Type B pancreatic cell (in vitro differentiated cells): ENCODE data around the gene IQSEC1. TPM values are rescaled to one million over a fixed set of nuclear protein-coding genes. Genes with fewer than 3 reads are reported as not detected.

Source experiments
- DNase-seq: peaks from one replicate; pipeline ENCODE4 v3.0.0; 2021; ENCODE audit warnings: mixed read lengths; ENCODE audit not compliant: unreplicated experiment; ENCODE audit errors: extremely low spot score
- H3K27ac Mint-ChIP-seq: 2 replicates; pipeline ENCODE4 v1.8.0; 2021; ENCODE audit warnings: mild to moderate bottlenecking, mixed read lengths
- H3K27me3 Mint-ChIP-seq: 2 replicates; pipeline ENCODE4 v1.8.0; 2021; ENCODE audit warnings: mixed read lengths
- H3K36me3 Mint-ChIP-seq: 2 replicates; pipeline ENCODE4 v1.8.0; 2021; ENCODE audit warnings: mixed read lengths
- H3K4me1 Mint-ChIP-seq: one replicate; pipeline ENCODE4 v1.8.0; 2021; ENCODE audit warnings: mixed read lengths; ENCODE audit not compliant: unreplicated experiment
- H3K4me3 Mint-ChIP-seq: 2 replicates; pipeline ENCODE4 v1.8.0; 2021; ENCODE audit warnings: mild to moderate bottlenecking, mixed read lengths
- H3K9me3 Mint-ChIP-seq: 2 replicates; pipeline ENCODE4 v1.8.0; 2021; ENCODE audit warnings: mixed read lengths
- total RNA-seq: library from RNA; stranded (reverse); gene quantifications from 2 replicates; pipeline ENCODE4 v1.2.1, GENCODE V29; 2021; ENCODE audit warnings: low replicate concordance
- TF ChIP-seq, protein P1 (sequence below): fragments of 200-600 bp; sonication (generic); conservative IDR thresholded peaks from 2 replicates; pipeline ENCODE4 v1.5.0; 2021; ENCODE audit warnings: antibody characterized with exemption, mild to moderate bottlenecking

IQSEC1 gene
- total RNA-seq, 1 donor from 2014 or later = 33.1 TPM

DNA sequence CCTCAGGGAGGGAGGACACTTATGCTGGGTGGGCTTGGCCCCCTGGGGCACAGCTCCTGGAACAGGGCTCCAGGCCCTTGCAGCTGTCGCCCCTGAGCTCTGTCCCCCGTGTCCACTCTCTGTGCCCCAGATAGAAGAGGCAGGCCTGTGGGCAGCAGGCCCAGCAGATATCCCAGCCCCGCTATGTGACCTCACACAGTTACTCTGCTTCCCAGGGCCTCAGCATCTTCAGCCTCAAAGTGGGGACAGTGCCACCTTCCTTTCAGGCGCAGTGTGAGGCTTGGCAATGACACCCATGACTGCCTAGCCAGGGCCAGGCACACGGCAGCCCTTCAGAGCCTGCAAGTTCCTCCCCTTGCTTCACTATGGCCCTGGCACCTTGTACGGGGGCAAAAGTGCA lies 98.4 kb downstream of the IQSEC1 start:
- TF ChIP-seq, protein P1, sequence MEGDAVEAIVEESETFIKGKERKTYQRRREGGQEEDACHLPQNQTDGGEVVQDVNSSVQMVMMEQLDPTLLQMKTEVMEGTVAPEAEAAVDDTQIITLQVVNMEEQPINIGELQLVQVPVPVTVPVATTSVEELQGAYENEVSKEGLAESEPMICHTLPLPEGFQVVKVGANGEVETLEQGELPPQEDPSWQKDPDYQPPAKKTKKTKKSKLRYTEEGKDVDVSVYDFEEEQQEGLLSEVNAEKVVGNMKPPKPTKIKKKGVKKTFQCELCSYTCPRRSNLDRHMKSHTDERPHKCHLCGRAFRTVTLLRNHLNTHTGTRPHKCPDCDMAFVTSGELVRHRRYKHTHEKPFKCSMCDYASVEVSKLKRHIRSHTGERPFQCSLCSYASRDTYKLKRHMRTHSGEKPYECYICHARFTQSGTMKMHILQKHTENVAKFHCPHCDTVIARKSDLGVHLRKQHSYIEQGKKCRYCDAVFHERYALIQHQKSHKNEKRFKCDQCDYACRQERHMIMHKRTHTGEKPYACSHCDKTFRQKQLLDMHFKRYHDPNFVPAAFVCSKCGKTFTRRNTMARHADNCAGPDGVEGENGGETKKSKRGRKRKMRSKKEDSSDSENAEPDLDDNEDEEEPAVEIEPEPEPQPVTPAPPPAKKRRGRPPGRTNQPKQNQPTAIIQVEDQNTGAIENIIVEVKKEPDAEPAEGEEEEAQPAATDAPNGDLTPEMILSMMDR = no peak
- Mint-ChIP-seq H3K4me3 (no peak overlapping the region), H3K27ac (no peak overlapping the region), H3K4me1 (peaks cover 15% of the 10 kb centered on the region), H3K9me3 (no peaks in the 10 kb centered on the region), H3K36me3 (no peaks in the 10 kb centered on the region), H3K27me3 (peaks cover 3% of the 10 kb centered on the region)
- DNase-seq = no peak

DNA sequence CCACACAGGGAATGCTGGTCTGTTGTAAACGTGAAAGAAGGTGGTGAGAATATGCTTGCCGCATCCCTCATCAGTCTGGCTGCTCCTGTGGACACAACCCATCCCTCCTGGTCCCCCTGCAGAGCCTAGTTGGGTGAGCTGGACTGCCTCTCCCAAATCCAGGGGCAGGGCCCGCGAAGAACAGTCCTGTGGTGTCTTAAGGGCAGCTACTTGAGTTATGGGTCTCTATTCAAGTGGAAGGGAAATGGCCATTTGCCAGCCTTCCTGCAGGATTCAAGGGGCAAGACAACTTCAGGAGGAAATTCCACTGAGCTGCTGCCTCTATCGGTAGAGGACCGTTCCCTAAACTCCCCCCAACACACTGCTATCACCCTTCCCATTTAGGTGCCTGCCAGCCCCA lies 98.9 kb downstream of the IQSEC1 start:
- DNase-seq = no peak
- TF ChIP-seq, protein P1 = no peak
- Mint-ChIP-seq H3K27ac (no peak overlapping the region), H3K27me3 (peaks cover 4% of the 10 kb centered on the region), H3K4me1 (peaks cover 17% of the 10 kb centered on the region), H3K4me3 (no peak overlapping the region), H3K36me3 (no peaks in the 10 kb centered on the region), H3K9me3 (no peaks in the 10 kb centered on the region)

DNA sequence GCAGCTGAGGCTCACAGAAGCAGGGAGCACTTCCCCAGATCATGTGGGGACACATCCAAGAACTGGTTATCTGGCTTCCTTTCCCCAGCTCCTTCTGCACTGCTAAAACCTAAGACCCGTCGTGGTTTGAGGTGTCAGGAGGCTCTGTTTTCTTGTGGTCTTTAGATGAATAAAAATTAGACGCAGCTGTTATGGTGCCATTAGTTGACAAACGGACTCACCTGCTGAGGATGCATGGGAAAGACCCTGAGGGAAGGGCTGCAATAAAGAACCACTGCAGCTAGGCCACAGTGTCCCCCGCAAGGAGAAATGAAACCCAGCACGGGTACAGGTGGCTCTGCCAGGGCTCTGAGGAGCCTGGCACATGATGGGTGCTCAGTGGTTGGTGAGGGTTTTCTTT lies 99.4 kb downstream of the IQSEC1 start:
- H3K4me1 Mint-ChIP-seq = peaks cover 18% of the 10 kb centered on the region
- no peak for DNase-seq
- no peak overlapping the region for H3K4me3 Mint-ChIP-seq
- no peaks in the 10 kb centered on the region for H3K36me3 Mint-ChIP-seq
- H3K9me3 Mint-ChIP-seq = no peaks in the 10 kb centered on the region
- TF ChIP-seq, protein P1 = no peak
- H3K27ac Mint-ChIP-seq = no peak overlapping the region
- peaks cover 5% of the 10 kb centered on the region for H3K27me3 Mint-ChIP-seq

DNA sequence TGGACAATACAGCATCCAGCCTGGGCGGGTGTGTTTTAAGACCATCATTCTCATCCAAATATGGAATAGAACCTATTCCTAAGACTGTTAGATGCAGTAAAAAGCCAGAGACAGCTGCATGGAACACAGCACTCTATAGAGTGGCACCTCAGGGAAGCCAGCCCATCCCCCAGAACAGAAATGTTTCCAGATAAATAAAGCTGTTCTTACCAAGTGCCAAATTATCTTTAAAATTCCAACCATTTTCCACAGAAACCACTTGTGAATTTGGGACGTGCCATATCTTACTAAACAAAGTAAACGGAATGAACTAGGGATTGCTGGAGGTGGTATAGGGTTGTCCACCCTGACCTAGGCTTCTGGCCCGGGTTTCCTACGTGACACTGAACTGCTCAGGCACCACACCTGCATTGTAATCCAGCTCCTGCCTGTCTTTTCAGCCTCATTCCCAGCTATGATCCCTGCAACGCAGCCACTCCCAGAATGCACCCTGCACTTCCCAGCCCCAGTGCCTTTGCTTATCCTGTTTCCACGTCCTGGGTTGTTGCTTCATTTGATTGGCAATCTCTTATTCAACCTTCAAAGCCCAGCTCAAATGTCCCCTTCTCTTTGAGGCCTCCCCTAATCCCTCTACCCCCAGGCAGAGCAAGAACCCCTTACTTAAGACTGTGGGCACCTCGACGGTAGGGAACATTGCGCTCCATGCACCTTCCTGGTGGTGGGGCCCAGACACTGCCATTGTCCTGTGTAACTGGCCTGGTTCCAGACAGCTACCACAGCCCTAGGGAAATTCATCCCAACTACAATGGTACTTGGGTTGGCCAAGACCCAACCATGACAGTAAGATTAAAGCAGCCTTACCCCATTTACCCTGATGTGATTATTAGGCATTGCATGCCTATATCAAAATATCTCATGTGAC lies 100.2 kb downstream of the IQSEC1 start:
- DNase-seq = no peak
- Mint-ChIP-seq H3K27me3 (peaks cover 5% of the 10 kb centered on the region), H3K4me1 (peaks cover 22% of the 10 kb centered on the region), H3K4me3 (no peak overlapping the region), H3K9me3 (no peaks in the 10 kb centered on the region), H3K36me3 (no peaks in the 10 kb centered on the region), H3K27ac (no peak overlapping the region)
- TF ChIP-seq, protein P1 = no peak

DNA sequence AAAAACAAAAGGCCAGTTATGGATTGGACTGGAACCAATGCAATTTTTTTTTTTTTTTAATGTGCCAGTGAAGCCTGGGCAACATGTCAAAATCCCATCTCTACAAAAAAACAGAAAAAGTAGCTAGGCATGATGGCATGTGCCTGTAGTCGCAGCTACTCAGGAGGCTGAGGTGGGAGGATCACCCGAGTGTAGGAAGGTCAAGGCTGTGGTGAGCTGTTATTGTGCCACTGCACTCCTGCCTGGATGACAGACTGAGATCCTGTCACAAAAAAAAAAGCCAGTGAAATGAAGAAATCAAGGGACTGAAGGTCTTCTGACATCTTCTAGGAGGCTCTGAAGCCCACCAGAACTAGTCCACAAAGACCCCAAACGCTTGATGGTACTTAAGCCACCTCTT lies 101.2 kb downstream of the IQSEC1 start:
- no peak overlapping the region for H3K27ac Mint-ChIP-seq

More for the DNA sequence above, 101.2 kb downstream of the IQSEC1 start:
- Mint-ChIP-seq H3K4me3 (no peak overlapping the region), H3K36me3 (no peaks in the 10 kb centered on the region), H3K4me1 (peaks cover 22% of the 10 kb centered on the region), H3K9me3 (no peaks in the 10 kb centered on the region), H3K27me3 (peaks cover 5% of the 10 kb centered on the region)
- DNase-seq = no peak
- TF ChIP-seq, protein P1 = no peak
